GM23248 (cell line): ENCODE measurements around the gene SMYD3.

Source experiments
- EZH2 ChIP-seq: fragments of 200-600 bp; sonication (generic); IDR thresholded peaks from 2 replicates; pipeline ENCODE4 v1.6.1; 2018; ENCODE audit warnings: antibody characterized with exemption, mild to moderate bottlenecking; ENCODE audit not compliant: insufficient read depth, poor library complexity, severe bottlenecking
- EZH2phosphoT487 ChIP-seq: fragments of 200-600 bp; sonication (generic); IDR thresholded peaks from 2 replicates; pipeline ENCODE4 v1.6.1; 2018; ENCODE audit warnings: antibody characterized with exemption, moderate library complexity, mild to moderate bottlenecking, low read depth; ENCODE audit not compliant: insufficient read depth

DNA sequence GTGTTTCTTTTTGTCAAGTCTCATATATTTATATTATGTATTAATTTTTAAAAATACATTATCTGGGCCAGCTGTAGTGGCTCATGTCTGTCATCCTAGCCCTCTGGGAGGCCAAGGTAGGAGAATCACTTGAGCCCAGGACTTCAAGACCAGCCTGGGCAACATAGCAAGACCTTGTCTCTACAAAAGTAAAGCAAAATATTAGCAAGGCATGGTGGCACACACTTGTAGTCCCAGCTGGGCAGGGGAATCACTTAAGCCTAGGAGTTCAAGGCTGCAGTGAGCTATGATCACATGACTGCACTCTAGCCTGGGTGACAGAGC lies 189.1 kb downstream of the SMYD3 start:
- TF ChIP-seq EZH2phosphoT487 (no peak), EZH2 (no peak)
